Thyroid gland (tissue), 4 donors: ENCODE data around the gene GPR132.

Experiments used
- CTCF ChIP-seq, 6 experiments: fragments of 200-600 bp in 3 of 6; fragments of 450-650 bp in 3 of 6; sonication (generic) in 3 of 6; IDR thresholded peaks; one replicate each; pipeline ENCODE4 v1.5.1; 2016 to 2019; ENCODE audit warnings: antibody characterized with exemption in 6 of 6, mild to moderate bottlenecking in 2 of 6, inconsistent platforms in 1 of 6, moderate library complexity in 1 of 6
- POLR2A ChIP-seq, 2 donors: fragments of 450-650 bp; IDR thresholded peaks; one replicate each; pipeline ENCODE4 v1.6.1; 2017; ENCODE audit warnings: antibody characterized with exemption in 2 of 2, mild to moderate bottlenecking in 2 of 2, moderate library complexity in 1 of 2

- TF ChIP-seq CTCF (IDR thresholded peaks at IDR 0.05) (no peak), POLR2A (IDR thresholded peaks at IDR 0.05) (no peak)
These were observed 3.7 kb downstream of the GPR132 start for GRCh38 chr14:105061428-105062047.
